ENCODE data around the gene OR13C5.
"Not testable (repeated sequence)": the region's sequence is repeated elsewhere in the genome, so short reads cannot be mapped to it uniquely, and the experiment has no call there.

OR13C5 gene, protein sequence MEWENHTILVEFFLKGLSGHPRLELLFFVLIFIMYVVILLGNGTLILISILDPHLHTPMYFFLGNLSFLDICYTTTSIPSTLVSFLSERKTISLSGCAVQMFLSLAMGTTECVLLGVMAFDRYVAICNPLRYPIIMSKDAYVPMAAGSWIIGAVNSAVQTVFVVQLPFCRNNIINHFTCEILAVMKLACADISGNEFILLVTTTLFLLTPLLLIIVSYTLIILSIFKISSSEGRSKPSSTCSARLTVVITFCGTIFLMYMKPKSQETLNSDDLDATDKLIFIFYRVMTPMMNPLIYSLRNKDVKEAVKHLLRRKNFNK

DNA sequence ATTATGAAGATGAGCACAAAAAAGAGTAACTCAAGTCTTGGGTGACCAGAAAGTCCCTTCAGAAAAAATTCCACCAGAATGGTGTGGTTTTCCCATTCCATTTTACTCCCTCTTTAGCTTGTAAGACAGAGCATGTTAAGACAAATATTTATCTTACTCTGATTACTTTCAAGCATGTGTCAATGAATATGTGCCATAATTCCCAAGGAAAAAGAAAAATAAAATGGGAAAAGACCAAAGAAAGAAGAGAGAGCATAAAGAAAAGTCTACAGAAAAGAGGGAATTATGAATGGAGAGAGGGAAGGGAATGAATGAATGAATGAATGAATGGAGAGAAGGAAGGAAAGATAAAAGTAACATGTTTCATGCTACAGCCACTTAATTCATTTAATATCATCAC is at the start of gene OR13C5:
Gene OR13C5, minus strand, starts transcription at position 101 of the 400 bp plus-strand sequence. Its CDS starts 0 bp downstream, at position 101.
- H3K4me3 ChIP-seq (ENCODE audit: low read length); DNase-seq (ENCODE audit: low read depth): not testable (repeated sequence)

DNA sequence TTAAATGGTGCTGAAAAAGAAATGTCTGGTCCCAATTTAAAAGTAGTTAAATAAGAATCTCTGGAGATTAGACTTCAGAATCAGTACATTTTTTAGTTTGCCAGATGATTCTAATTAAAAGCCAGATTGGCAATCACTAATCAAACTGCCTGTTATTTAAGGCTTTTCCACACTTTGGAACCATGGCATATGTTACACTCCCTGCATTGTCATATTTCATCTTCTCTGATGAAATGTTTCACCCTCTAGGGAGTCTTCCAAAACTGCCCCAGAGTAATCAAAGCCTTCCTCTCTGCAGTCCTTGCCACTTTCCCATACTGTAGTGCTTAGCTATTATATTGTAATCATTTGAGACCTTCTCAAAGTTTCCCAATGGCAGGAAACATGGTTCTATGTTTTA is 36.2 kb upstream of the OR13C5 start:
- no peak overlapping the region for H3K4me3 ChIP-seq (ENCODE audit: low read length)
- peak; percentile 22 for DNase-seq (ENCODE audit: low read depth)
- TF ChIP-seq, protein P1, sequence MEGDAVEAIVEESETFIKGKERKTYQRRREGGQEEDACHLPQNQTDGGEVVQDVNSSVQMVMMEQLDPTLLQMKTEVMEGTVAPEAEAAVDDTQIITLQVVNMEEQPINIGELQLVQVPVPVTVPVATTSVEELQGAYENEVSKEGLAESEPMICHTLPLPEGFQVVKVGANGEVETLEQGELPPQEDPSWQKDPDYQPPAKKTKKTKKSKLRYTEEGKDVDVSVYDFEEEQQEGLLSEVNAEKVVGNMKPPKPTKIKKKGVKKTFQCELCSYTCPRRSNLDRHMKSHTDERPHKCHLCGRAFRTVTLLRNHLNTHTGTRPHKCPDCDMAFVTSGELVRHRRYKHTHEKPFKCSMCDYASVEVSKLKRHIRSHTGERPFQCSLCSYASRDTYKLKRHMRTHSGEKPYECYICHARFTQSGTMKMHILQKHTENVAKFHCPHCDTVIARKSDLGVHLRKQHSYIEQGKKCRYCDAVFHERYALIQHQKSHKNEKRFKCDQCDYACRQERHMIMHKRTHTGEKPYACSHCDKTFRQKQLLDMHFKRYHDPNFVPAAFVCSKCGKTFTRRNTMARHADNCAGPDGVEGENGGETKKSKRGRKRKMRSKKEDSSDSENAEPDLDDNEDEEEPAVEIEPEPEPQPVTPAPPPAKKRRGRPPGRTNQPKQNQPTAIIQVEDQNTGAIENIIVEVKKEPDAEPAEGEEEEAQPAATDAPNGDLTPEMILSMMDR (conservative IDR thresholded peaks at IDR 0.05; ENCODE audit: low read length), result no peak

DNA sequence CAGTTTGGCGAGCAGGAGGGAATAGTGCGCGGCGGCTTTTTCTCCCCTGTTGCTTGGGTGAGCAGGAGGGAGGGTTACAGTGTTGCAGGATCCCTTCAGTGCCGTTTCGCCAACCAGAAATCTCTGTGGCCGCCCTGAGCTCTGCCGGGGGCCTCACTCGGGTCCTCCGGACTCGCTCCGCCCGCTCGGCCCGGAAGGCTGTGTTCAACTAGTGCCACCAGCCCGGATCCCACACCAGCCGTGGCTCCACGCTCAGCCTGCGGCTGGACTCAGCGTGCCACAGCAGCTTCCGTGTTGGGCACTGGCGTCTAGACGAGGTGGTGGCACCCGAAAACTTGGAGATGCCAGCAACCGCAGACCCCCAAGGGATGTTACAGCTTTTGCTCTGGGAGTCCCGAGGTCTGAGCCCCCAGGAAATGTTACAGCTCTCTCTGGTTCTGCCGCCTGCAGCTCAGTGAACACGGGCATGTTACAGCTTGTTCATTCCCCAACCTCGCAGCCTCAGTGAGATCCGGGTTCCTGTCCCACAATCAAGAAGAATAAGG is 34.8 kb upstream of the OR13C5 start:
- no peak for DNase-seq (ENCODE audit: low read depth)
- TF ChIP-seq, protein P1 (conservative IDR thresholded peaks at IDR 0.05; ENCODE audit: low read length), result no peak
- H3K4me3 ChIP-seq (ENCODE audit: low read length), result no peak overlapping the region

DNA sequence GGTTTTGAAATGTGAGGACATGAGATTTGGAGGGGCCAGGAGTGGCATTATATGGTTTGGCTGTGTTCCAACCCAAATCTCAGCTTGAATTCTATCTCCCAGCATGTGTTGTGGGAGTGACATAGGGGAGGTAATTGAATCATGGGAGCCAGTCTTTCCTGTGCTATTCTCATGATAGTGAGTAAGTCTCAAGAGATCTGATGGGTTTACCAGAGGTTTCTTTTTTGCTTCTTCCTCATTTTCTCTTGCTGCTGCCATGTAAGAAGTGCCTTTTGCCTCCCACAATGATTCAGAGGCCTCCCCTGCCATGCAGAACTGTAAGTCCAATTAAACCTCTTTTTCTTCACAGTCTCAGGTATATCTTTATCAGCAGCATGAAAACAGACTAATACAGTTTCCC is 26.8 kb upstream of the OR13C5 start:
- not testable (repeated sequence) for DNase-seq (ENCODE audit: low read depth); H3K4me3 ChIP-seq (ENCODE audit: low read length)

DNA sequence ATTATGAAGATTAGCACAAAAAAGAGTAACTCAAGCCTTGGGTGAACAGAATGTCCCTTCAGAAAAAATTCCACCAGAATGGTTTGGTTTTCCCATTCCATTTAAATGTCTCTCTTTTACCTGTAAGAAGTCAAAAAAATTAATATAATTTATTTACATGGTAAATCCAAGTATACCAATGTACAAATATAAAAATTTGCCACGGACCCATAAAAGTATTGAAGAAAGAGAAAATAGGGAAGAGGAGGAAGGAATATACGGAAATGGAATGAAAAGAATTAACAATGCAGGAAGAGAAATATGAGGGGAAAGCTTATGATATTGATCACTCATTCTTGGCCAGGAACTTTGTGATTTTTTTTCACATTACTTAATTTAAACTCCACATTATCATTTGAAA is 18.9 kb upstream of the OR13C5 start, which contains the start of gene OR13C9:
Gene OR13C9, minus strand, starts transcription at position 101 of the 400 bp plus-strand sequence. Its CDS starts 0 bp downstream, at position 101.
- no peak within 1 kb of the TSS for H3K4me3 ChIP-seq (ENCODE audit: low read length)
- no peak for DNase-seq (ENCODE audit: low read depth)

DNA sequence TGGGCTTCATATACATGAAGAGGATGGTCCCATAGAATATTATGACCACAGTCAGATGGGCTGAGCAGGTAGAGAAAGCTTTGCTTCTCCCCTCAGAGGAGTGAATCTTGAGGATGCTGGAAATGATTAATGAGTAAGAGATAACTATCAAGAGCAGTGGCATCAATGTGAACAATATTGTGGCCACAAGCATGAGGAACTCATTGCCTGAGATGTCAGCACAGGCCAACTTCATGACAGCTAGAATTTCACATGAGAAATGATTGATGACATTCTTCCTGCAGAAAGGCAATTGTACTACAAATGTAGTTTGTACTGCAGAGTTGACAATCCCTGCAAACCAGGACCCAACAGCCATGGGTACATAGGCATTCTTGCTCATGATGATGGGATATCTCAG is 18.2 kb upstream of the OR13C5 start:
- no peak for DNase-seq (ENCODE audit: low read depth)
- TF ChIP-seq, protein P1 (conservative IDR thresholded peaks at IDR 0.05; ENCODE audit: low read length), result no peak
- H3K4me3 ChIP-seq (ENCODE audit: low read length), result no peak overlapping the region

More for the DNA sequence above, 18.9 kb upstream of the OR13C5 start, which contains the start of gene OR13C9:
- TF ChIP-seq, protein P1 (conservative IDR thresholded peaks at IDR 0.05; ENCODE audit: low read length), result no peak

DNA sequence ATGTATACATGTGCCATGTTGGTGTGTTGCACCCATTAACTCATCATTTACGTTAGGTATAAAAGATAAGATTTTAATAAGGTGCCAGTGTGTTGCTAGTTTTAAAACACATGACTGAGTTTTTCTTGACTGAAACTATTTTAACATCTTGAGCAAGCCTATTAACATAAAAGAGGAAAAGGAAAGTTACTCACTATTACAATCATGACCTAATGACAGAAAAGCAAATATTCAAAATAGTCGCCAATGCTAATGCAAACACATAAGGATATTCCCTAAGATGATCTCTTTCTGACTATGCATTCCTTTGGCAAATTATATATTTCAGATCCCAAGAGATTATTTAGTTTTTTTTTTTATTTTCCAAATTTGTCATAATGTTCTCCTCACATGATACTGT is 12.0 kb upstream of the OR13C5 start:
- TF ChIP-seq, protein P1 (conservative IDR thresholded peaks at IDR 0.05; ENCODE audit: low read length), result no peak
- no peak overlapping the region for H3K4me3 ChIP-seq (ENCODE audit: low read length)
- DNase-seq (ENCODE audit: low read depth), result no peak

DNA sequence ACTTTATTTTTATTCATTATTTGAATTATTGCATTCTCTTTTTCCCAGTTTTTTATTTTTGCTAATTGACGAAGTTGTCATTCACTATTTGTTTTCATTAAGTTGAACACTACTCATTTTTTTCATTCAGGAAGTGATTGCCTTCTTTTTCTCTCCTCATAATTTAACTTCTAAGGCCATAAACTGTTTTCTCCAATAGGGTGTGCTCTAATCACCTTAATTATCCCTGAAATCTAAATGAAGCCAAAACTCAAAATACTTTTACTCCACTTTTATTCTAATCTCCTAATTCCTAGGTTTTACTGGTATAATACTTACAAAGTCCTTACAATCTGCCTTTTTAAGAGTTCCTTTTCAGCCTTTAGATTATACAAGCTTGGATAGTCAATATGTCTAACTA is 9.1 kb upstream of the OR13C5 start:
- no peak overlapping the region for H3K4me3 ChIP-seq (ENCODE audit: low read length)
- TF ChIP-seq, protein P1 (conservative IDR thresholded peaks at IDR 0.05; ENCODE audit: low read length), result peak; percentile 27; the same call in 1 of the 2 replicates
- no peak for DNase-seq (ENCODE audit: low read depth)

All from AG10803 (cell line).